HG02610 (cell line): ENCODE results near the gene SLC30A3.

Source experiments
- ATAC-seq: cut with Tn5 transposase; IDR thresholded peaks from one replicate; pipeline ENCODE4 v1.9.1; 2021; ENCODE audit warnings: mild to moderate bottlenecking, moderate library complexity; ENCODE audit not compliant: unreplicated experiment

Gene SLC30A3

DNA sequence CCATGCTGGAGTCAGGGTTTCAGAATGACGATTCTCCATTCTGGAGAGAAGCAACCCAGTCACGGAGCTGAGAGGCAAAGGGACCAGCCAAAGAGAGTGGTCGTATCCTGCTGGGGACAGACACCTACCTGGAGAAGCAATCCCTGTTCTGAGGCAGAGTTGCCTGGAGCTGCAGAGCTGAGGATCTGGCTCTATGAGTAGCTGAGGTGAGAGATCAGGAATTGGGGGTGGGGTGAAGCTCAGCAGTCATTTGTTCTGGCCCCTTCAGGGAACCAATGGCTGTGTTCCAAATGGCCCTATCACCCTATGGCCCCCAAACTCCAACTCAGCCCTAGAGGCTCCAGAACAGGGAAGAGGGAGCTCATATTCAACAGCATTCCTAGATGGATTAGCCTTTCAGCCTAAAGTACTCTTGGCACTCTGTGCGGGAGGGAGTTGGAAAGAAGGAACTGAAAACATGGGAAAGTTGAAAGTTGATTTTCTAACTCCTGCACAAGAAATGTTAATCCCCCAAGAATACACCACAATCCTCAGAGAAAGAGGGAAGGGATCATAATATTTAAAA lies 54.3 kb downstream of the SLC30A3 start:
- no peak for ATAC-seq

DNA sequence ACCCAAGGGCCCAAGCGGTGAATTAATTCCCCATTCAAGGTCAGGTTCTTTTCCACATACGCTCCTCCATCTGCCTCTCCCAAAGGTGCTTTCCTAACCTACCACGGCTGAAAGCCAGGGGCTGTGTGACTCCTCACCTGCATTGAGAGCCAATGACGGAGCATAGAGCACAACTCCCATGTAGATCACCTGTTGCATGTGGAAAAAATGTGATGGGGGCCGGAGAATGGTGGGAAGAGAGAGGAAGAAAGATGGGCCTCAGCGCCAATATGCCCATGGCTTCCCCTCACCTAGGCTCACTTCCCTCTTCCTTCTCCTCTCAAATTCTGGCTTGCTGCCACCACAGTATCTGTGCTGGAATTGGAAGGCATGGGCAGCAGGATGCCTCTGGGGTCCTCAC lies 56.5 kb downstream of the SLC30A3 start:
- ATAC-seq = no peak

DNA sequence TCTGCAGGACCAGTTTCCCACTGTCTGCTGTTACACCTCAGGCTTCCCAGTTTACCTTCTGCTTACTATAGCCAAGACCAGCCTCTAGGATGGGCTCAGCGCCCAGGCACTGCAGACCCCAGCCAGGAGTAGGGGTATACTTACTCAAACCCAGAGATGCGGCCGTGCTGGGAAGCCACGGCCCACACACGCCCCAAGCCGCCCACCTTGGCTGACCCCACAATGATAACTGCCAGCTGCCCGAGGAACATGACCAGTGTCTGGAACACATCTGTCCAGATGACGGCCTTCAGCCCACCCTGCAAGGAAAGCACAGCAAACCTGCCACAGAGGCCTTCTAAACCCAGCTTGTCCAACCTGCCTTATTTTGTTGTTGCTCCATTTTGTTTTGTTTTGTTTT lies 57.6 kb downstream of the SLC30A3 start:
- ATAC-seq = no peak

DNA sequence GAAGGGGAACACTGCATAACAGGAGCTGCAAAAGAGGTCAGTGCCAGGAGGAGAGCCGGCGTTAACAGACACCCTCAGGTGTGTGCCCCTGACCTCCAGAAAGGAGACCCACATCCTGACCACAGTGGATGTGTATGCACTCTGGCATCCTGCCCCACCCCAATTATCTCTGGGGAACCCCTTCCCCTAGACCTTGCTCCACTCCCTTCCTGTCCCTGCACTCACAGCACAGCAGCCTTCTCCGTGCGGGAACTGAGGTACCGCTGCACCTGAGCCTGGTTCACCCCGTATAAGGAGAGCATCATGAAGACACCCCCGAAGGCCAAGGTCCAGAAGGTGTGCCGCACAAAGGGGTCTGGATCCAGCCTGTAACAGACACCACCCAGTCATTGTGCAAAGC lies 58.3 kb downstream of the SLC30A3 start:
- no peak for ATAC-seq

DNA sequence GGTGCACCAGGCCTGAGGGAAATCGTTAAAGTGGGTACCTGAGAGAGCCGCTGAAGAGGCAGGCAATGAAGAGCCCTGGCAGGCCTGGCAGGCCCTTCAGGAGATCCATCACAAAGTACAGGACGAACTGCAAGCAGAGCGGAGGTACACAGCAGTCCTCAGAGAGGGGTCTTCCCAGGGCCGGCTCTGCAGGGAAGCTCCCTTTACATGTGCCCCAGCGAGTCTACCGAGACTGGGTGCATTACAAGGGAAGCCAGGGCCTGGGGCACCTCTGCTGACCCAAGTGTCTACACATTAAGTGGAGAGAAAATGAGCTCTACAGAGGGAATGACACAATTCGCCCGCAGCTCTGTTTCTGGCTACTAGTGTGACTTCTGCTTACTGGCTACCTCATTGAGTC lies 59.1 kb downstream of the SLC30A3 start:
- ATAC-seq = no peak
